Mucosa of rectum (tissue), 2 donors: ENCODE results near the gene CDYL.
"Not testable (repeated sequence)": the region's sequence is repeated elsewhere in the genome, so short reads cannot be mapped to it uniquely, and the experiment has no call there.

Experiments
- H3K27ac ChIP-seq, 2 donors: one replicate each; pipeline ENCODE4 v1.7.0; 2013; ENCODE audit warnings: inconsistent platforms in 2 of 2, low read depth in 2 of 2, low read length in 2 of 2
- H3K27me3 ChIP-seq, 2 donors: one replicate each; pipeline ENCODE4 v1.7.0; 2013; ENCODE audit warnings: low read length in 2 of 2; ENCODE audit not compliant: control insufficient read depth in 2 of 2, insufficient read depth in 2 of 2
- H3K36me3 ChIP-seq, 2 donors: one replicate each; pipeline ENCODE4 v1.7.0; 2013; ENCODE audit warnings: low read length in 2 of 2; ENCODE audit not compliant: control insufficient read depth in 2 of 2, insufficient read depth in 2 of 2
- H3K4me1 ChIP-seq, 2 donors: one replicate each; pipeline ENCODE4 v1.7.0; 2013; ENCODE audit warnings: low read length in 2 of 2, mild to moderate bottlenecking in 1 of 2; ENCODE audit not compliant: control insufficient read depth in 2 of 2, insufficient read depth in 2 of 2
- H3K4me3 ChIP-seq, 2 donors: one replicate each; pipeline ENCODE4 v1.7.0; 2013; ENCODE audit warnings: low read length in 2 of 2
- H3K9ac ChIP-seq, 2 donors: one replicate each; pipeline ENCODE4 v1.7.0; 2013; ENCODE audit warnings: low read length in 2 of 2, low read depth in 1 of 2, mild to moderate bottlenecking in 1 of 2
- H3K9me3 ChIP-seq, 2 donors: one replicate each; pipeline ENCODE4 v1.7.0; 2013; ENCODE audit warnings: low read length in 2 of 2; ENCODE audit not compliant: control insufficient read depth in 2 of 2
- donor health status: healthy.
- donor health status: Normal muscosa, but diverticular disease.

The CDYL gene

DNA sequence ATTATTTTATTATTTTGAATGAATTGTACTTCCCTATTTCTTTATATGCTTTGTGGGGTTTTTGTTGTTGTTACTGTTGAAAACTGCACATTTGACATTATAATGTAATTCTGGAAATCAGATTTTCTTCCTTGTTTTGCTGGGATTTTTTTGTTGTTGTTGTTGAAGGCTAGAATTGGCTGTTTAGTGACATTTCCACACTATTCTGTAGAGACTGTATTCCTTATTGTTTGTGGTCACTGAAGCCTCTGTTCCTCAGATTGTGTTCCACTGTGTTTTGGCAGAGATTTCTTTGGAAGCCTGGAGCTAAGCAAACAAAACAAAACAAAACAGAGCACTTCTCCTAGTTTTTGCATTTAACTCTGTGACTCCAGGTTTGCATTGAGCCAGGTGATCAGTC, 52.9 kb downstream of the CDYL start:
- no peaks in the 10 kb centered on the region for H3K4me1 ChIP-seq
- H3K36me3 ChIP-seq: no peaks in the 10 kb centered on the region
- H3K27ac ChIP-seq: no peak overlapping the region

DNA sequence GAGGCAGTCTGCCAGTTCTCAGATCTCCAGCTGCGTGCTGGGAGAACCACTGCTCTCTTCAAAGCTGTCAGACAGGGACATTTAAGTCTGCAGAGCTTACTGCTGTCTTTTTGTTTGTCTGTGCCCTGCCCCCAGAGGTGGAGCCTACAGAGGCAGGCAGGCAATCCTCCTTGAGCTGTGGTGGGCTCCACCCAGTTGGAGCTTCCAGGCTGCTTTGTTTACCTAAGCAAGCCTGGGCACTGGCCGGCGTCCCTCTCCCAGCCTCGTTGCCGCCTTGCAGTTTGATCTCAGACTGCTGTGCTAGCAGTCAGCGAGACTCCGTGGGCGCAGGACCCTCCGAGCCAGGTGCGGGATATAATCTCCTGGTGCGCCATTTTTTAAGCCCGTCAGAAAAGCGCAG, 59.3 kb downstream of the CDYL start:
- not testable (repeated sequence) for H3K9me3 ChIP-seq, H3K36me3 ChIP-seq, H3K9ac ChIP-seq, H3K4me1 ChIP-seq, H3K27ac ChIP-seq, H3K4me3 ChIP-seq, H3K27me3 ChIP-seq

More for the DNA sequence above, 52.9 kb downstream of the CDYL start:
- Histone ChIP-seq H3K9me3 (peaks cover 6 to 8% of the 10 kb centered on the region in 2 donors), H3K9ac (no peak overlapping the region), H3K27me3 (no peaks in the 10 kb centered on the region), H3K4me3 (no peak overlapping the region)

DNA sequence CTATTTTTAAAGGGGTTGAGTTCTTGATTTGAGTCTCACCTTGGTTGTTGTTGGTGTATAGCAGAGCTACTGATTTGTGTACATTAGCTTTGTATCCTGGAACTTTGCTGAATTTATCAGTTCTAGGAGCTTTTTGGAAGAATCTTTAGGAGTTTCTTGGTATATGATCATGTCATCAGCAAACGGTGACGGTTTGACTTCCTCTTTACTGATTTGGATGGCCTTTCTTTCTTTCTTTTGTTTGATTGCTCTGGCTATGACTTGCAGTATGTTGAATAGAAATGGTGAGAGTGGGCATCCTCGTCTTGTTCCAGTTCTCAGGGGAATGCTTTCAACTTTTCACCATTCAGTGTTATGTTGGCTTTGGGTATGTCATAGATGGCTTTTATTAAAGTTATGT, 64.0 kb downstream of the CDYL start:
- Histone ChIP-seq H3K27me3 (no peaks in the 10 kb centered on the region), H3K27ac (no peak overlapping the region), H3K4me3 (no peak overlapping the region), H3K4me1 (no peaks in the 10 kb centered on the region), H3K9ac (no peak overlapping the region), H3K9me3 (no peaks in the 10 kb centered on the region), H3K36me3 (no peaks in the 10 kb centered on the region)

DNA sequence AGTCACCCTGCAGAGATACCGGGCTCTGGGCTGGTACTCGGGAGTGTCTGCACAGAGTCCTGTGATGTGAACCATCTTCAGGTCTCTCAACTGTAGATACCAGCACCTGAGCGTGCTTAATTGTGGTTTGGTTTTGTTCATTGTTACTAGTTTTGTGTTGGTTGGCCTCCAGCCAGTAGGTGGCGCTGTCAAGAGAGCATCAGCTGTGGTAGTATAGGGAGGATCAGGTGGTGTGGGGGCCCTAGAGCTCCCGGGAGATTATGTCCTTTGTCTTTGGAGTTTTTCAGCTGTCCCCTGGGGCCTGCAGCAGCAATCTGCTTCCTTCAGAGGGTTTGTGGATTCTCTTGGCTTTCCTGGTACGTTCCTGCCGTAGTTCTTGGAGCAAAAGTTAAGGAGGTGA, 67.9 kb downstream of the CDYL start:
- Histone ChIP-seq H3K4me1 (no peaks in the 10 kb centered on the region), H3K36me3 (no peaks in the 10 kb centered on the region), H3K9ac (no peak overlapping the region), H3K9me3 (no peaks in the 10 kb centered on the region), H3K27me3 (no peaks in the 10 kb centered on the region), H3K4me3 (no peak overlapping the region), H3K27ac (no peak overlapping the region)

DNA sequence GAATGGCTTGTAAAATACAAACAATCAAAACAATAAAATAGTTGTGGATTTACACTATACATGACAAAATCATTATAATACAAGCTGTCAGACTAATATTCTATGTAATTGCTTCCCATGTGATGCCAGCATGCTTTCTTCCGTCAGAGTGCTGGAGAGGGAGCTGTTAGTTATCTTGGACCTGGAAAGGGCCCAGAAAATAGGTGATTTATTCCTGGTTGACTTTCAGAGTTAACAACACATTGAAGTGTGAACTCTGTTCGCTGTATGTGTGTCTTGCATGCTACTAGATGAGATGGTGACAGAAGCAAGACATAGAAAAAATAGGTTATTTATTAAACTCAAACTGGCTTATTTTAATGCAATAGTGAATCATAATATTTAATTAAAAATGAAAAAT, 70.2 kb downstream of the CDYL start:
- Histone ChIP-seq H3K9ac (no peak overlapping the region), H3K9me3 (no peaks in the 10 kb centered on the region), H3K4me3 (no peak overlapping the region), H3K27me3 (no peaks in the 10 kb centered on the region), H3K36me3 (no peaks in the 10 kb centered on the region), H3K4me1 (no peaks in the 10 kb centered on the region), H3K27ac (no peak overlapping the region)

DNA sequence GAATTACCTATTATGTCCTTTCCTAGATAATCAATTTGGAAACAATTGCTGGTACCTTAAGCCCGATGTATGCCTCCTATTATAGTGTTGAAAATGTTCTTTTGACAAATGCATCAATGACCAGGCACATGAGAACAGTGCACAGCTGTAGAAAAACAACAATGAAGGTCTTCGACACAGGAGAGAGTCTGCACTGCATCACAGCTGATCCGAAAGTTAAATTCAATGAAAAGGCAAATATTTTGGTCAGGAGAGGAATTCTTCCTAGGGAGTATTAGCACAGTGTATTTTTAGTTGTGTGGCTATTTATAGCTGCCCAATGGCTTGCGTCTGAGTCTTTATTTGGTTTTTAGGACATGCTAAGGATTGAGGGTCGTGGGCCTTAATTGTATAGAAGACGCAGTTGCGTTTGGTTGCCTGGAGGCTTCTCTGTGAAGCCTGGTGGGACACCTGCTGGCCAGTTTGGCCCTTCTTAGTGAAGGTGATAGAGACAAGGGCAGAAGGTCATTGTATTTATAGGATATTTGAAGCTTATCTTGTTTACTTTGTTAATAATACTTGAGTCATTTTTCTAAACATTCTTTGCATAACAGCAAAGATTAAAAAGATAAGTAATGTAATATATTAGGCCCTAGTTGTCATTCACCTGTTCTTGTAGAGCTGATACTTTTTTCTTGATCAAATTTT, 72.3 kb downstream of the CDYL start:
- H3K27me3 ChIP-seq: no peaks in the 10 kb centered on the region
- no peak overlapping the region for H3K27ac ChIP-seq
- H3K4me3 ChIP-seq: no peak overlapping the region
- no peaks in the 10 kb centered on the region for H3K36me3 ChIP-seq
- no peaks in the 10 kb centered on the region for H3K9me3 ChIP-seq
- no peaks in the 10 kb centered on the region for H3K4me1 ChIP-seq
- H3K9ac ChIP-seq: no peak overlapping the region

DNA sequence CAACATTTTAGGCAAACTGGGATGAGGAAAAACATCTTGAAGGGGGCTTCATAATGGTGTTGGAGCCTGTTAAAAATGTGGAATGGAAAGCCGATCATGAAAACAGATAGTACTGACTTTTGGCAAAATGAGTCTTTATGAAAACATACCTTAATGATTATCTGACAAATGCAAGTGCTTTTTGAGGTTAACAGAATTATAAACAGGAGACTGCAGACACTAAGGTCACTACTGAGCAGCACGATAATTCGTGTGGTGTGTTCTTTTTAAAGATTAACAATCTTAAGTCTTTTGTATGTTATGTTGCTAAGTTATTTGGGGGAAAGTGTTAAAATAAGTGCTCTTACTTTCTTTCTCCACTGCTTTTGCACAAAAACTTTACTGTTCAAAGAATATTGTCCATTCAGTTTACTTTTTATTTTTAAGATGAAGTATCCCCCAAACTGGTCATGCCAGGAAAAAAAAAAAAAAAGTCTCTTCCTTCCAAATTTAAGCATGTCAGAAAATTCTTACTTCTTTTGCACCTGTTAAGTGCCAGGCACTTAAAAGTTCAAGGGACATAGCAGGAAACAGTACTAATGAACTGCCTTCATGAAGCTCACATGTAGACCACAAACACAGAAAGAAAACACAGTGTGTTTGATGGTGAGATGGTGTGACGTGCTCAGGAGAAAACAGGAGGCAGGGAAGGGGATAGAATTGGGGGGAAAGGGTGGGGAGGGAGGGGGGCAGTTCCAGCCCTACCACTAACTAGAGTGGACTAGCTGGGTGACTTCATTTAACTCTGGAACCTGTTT, 73.2 kb downstream of the CDYL start:
- Histone ChIP-seq H3K27me3 (no peaks in the 10 kb centered on the region), H3K27ac (no peak overlapping the region), H3K36me3 (no peaks in the 10 kb centered on the region), H3K4me3 (no peak overlapping the region), H3K4me1 (no peaks in the 10 kb centered on the region), H3K9ac (no peak overlapping the region), H3K9me3 (no peaks in the 10 kb centered on the region)

DNA sequence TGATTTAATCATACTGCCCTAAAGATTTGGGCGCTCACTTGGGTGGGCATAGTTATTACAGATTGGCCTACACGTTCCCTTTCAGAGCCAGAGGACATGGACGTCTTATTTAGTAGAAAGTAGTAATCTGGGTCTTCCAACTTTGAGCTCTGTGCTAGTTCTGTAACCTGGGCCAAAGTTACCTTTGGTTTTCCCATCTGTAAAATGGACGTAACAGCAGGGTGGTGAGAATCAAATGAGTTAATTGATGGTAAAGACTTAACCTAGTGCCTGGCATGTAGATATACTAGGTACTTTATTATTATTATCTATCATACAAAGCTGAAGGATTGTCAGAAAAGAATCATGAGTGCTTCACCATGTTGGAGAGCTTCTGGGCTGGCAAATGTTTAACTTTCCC, 74.8 kb downstream of the CDYL start:
- Histone ChIP-seq H3K4me3 (no peak overlapping the region), H3K9ac (no peak overlapping the region), H3K27me3 (no peaks in the 10 kb centered on the region), H3K9me3 (no peaks in the 10 kb centered on the region), H3K4me1 (no peaks in the 10 kb centered on the region), H3K27ac (no peak overlapping the region), H3K36me3 (no peaks in the 10 kb centered on the region)

DNA sequence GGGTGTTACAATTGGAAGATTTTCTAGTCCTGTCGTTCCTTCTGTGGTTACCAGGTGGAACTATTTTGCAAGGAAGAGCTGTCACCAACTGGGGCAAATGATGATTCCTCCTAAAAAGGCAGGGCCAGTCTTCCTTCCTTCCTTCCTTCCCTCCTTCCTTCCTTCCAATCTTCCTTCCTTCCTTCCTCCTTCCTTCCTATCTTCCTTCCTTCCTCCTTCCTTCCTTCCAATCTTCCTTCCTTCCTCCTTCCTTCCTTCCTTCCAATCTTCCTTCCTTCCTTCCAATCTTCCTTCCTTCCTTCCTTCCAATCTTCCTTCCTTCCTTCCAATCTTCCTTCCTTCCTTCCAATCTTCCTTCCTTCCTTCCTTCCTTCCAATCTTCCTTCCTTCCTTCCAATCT, 76.0 kb downstream of the CDYL start:
- not testable (repeated sequence) for H3K9ac ChIP-seq, H3K36me3 ChIP-seq, H3K4me3 ChIP-seq, H3K27me3 ChIP-seq, H3K9me3 ChIP-seq, H3K4me1 ChIP-seq, H3K27ac ChIP-seq

DNA sequence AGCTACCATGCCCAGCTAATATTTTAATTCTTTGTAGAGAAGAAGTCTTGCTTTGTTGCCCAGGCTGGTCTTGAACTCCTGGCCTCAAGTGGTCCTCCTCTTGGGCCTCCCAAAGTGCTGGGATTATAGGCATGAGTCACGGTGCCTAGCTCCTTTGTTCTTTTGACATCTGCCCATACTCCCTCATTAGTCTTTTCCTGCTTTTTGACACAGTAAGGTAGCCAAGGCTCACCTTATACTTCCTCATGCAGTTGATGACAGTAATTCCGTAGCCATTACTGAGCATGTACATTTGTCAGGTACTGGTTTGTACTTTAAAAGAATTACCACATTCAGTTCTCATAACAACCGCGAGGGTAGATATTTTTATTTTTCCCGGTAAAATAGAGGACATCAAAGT, 76.7 kb downstream of the CDYL start:
- no peak overlapping the region for H3K27ac ChIP-seq
- H3K9ac ChIP-seq: no peak overlapping the region
- no peak overlapping the region for H3K4me3 ChIP-seq
- no peaks in the 10 kb centered on the region for H3K36me3 ChIP-seq
- no peaks in the 10 kb centered on the region for H3K27me3 ChIP-seq
- H3K4me1 ChIP-seq: peaks cover 2 to 4% of the 10 kb centered on the region in 2 donors
- no peaks in the 10 kb centered on the region for H3K9me3 ChIP-seq
